Caco-2 (cell line): ENCODE measurements around the gene ANP32B. TPM values are rescaled to one million over a fixed set of nuclear protein-coding genes. Genes with fewer than 3 reads are reported as not detected.

Source experiments
- Bru-seq: library from RNA; stranded (reverse); fragments of 400-500 nt; gene quantifications from one replicate; lab custom pipeline; 2021; lab: Mats Ljungman, UMichigan
- BruChase-seq, 2 experiments: library from RNA; stranded (reverse); fragments of 400-500 nt; gene quantifications; one replicate each; lab custom pipeline; 2021; lab: Mats Ljungman, UMichigan
- BruUV-seq: library from RNA; stranded (reverse); fragments of 400-500 nt; replicated peaks from 2 replicates; lab custom pipeline; 2021; lab: Mats Ljungman, UMichigan
- CTCF ChIA-PET: fragments of 300-600 bp; sonication (Branson Sonifier 250); formaldehyde crosslinking; loops from one replicate; lab custom pipeline; 2022; ENCODE audit warnings: antibody characterized with exemption; lab: Charles Lee
- POLR2A ChIA-PET: fragments of 300-600 bp; sonication (Branson Sonifier 250); formaldehyde crosslinking; loops from one replicate; lab custom pipeline; 2022; ENCODE audit warnings: antibody characterized with exemption; lab: Charles Lee
- DNase-seq, 2 experiments: peaks; one replicate each; pipeline versions ENCODE4 v3.0.0 to v3.0.0-alpha.2; 2020 to 2022
- H3K27me3 ChIP-seq: replicated peaks from 2 replicates; pipeline ENCODE4 v1.6.0; 2011; ENCODE audit warnings: low read length; ENCODE audit not compliant: control insufficient read depth, insufficient read depth
- H3K36me3 ChIP-seq: 2 replicates; pipeline ENCODE4 v1.5.1; 2011; ENCODE audit warnings: low read length; ENCODE audit not compliant: control insufficient read depth, insufficient read depth
- H3K4me1 ChIP-seq: fragments of 250-450 bp; sonication (Bioruptor Pico); 2 replicates; pipeline ENCODE4 v1.5.1; 2020; ENCODE audit warnings: mild to moderate bottlenecking
- H3K4me3 ChIP-seq: 2 replicates; pipeline ENCODE4 v1.5.1; 2011; ENCODE audit warnings: low read depth, mild to moderate bottlenecking, control low read depth, low read length
- H3K9me3 ChIP-seq: fragments of 250-450 bp; sonication (Bioruptor Pico); 2 replicates; pipeline ENCODE4 v1.5.1; 2020; ENCODE audit warnings: mild to moderate bottlenecking, moderate library complexity
- H3K27ac Mint-ChIP-seq: one replicate; pipeline ENCODE4 v1.8.0; 2022; ENCODE audit warnings: mixed read lengths; ENCODE audit not compliant: unreplicated experiment
- H3K27me3 Mint-ChIP-seq: one replicate; pipeline ENCODE4 v1.8.0; 2022; ENCODE audit warnings: mixed read lengths; ENCODE audit not compliant: insufficient read depth, unreplicated experiment
- H3K36me3 Mint-ChIP-seq: one replicate; pipeline ENCODE4 v1.8.0; 2022; ENCODE audit warnings: mild to moderate bottlenecking, mixed read lengths; ENCODE audit not compliant: insufficient read depth, unreplicated experiment
- H3K4me1 Mint-ChIP-seq: one replicate; pipeline ENCODE4 v1.8.0; 2022; ENCODE audit warnings: low read depth, mixed read lengths; ENCODE audit not compliant: unreplicated experiment
- H3K4me3 Mint-ChIP-seq: one replicate; pipeline ENCODE4 v1.8.0; 2022; ENCODE audit warnings: mild to moderate bottlenecking, moderate library complexity, mixed read lengths; ENCODE audit not compliant: unreplicated experiment
- H3K9me3 Mint-ChIP-seq: one replicate; pipeline ENCODE4 v1.8.0; 2022; ENCODE audit warnings: mixed read lengths; ENCODE audit not compliant: unreplicated experiment
- intact Hi-C: fragments of 100-400 bp; cut with micrococcal nuclease; formaldehyde crosslinking; loops from one replicate; pipeline ENCODE4 v1.10.0; 2022; ENCODE audit not compliant: unreplicated experiment
- long read RNA-seq: library from polyadenylated mRNA; stranded (forward); transcript quantifications from one replicate; pipeline ENCODE4 v2.0.0, GENCODE V29; 2022
- total RNA-seq: library from RNA; stranded (reverse); gene quantifications from 2 replicates; pipeline ENCODE4 v1.2.3, GENCODE V29; 2022
- TF ChIP-seq, protein P1 (sequence below), 2 experiments: fragments of 200-600 bp in 1 of 2; IDR thresholded peaks; 1 replicate in 1 of 2; 2 replicates in 1 of 2; pipeline versions ENCODE4 v1.5.1 to v1.8.0; 2011 to 2022; ENCODE audit warnings: antibody characterized with exemption in 1 of 2, control low read depth in 1 of 2, inconsistent platforms in 1 of 2, low read depth in 1 of 2, low read length in 1 of 2, mild to moderate bottlenecking in 1 of 2, moderate library complexity in 1 of 2; ENCODE audit not compliant: insufficient read depth in 1 of 2, severe bottlenecking in 1 of 2, unreplicated experiment in 1 of 2

ANP32B gene
- total RNA-seq: 299 and 317 TPM in 2 replicates
- percentile 98 among the genes with signal in this experiment for Bru-seq, nascent RNA
- percentile 95 among the genes with signal in this experiment for BruChase-seq, experiment 1, labeled RNA remaining after a 2-hour chase
- percentile 97 among the genes with signal in this experiment for BruChase-seq, experiment 2, labeled RNA remaining after a 6-hour chase
- long read RNA-seq, transcript ANP32B-201 (7 exons, 1,463 nt): major isoform, 324 of 363 reads
- long read RNA-seq, partial matches to known transcripts: 12 of 363 reads
- long read RNA-seq, other reads (novel, unspliced or antisense): 27 of 363 reads

DNA sequence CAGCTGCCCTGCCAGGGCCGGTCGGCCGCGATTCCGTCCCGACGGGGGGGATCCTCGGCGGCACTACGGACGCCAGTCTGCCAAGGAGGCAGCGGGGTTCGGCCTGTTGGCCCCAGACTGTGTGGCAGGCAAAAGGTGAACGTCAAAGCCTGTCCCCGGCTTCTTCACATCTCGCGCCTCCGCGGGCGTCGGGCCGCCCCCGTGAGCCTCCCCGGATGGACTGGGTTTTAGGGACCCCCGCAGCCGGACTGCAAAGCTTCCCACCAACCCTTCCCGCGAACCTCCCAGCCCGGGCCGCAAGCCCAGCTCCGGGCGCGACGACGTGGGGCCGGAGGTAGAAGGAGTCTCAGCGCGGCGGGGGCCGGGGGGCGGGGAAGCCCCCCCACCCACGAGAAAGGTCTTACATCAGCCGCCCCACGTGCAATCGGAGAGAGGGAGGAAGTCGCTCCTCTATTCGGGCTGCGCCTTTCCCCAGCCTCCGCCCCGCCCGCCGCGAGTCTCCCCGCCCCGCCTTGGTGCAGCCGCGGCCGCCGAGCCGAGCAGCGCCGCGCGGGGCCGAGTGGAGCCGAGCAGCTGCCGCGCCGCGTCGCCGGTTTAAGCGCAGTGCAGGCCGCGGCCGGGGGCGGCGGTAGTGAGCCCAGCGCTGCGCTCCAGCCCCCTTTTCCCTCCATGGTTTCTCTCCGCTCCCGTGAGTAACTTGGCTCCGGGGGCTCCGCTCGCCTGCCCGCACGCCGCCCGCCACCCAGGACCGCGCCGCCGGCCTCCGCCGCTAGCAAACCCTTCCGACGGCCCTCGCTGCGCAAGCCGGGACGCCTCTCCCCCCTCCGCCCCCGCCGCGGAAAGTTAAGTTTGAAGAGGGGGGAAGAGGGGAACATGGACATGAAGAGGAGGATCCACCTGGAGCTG, at the start of gene ANP32B:
ANP32B (plus strand) TSS at position 659 of the 906 bp plus-strand sequence; CDS start at position 874, 215 bp downstream.
- peaks cover 37% of the 10 kb centered on the region for H3K36me3 Mint-ChIP-seq
- H3K36me3 ChIP-seq: no peaks in the 10 kb centered on the region
- DNase-seq: peak; percentile 95 to 96
- TF ChIP-seq, protein P1, sequence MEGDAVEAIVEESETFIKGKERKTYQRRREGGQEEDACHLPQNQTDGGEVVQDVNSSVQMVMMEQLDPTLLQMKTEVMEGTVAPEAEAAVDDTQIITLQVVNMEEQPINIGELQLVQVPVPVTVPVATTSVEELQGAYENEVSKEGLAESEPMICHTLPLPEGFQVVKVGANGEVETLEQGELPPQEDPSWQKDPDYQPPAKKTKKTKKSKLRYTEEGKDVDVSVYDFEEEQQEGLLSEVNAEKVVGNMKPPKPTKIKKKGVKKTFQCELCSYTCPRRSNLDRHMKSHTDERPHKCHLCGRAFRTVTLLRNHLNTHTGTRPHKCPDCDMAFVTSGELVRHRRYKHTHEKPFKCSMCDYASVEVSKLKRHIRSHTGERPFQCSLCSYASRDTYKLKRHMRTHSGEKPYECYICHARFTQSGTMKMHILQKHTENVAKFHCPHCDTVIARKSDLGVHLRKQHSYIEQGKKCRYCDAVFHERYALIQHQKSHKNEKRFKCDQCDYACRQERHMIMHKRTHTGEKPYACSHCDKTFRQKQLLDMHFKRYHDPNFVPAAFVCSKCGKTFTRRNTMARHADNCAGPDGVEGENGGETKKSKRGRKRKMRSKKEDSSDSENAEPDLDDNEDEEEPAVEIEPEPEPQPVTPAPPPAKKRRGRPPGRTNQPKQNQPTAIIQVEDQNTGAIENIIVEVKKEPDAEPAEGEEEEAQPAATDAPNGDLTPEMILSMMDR (IDR thresholded peaks at IDR 0.05; ENCODE audit: insufficient read depth in 1 of 2, low read depth in 1 of 2, low read length in 1 of 2, severe bottlenecking in 1 of 2, unreplicated experiment in 1 of 2): peak; percentile 64 to 96
- H3K9me3 Mint-ChIP-seq: no peaks in the 10 kb centered on the region
- peaks cover 28% of the 10 kb centered on the region for H3K4me1 Mint-ChIP-seq
- intact Hi-C loops: loop anchor here (1.0 to 10.0 kb wide), 2 partner anchors 61 to 272 kb away; partner anchors contain the start of genes TBC1D2 and TRMO
- H3K4me3 ChIP-seq: peak within 1 kb of the TSS; percentile 96
- peak within 1 kb of the TSS; percentile 84 for H3K27ac Mint-ChIP-seq
- peak within 1 kb of the TSS; percentile 79 for H3K4me3 Mint-ChIP-seq
- no peaks in the 10 kb centered on the region for H3K27me3 ChIP-seq
- H3K4me1 ChIP-seq: peaks cover 10% of the 10 kb centered on the region
- BruUV-seq: no TSS peak
- no peaks in the 10 kb centered on the region for H3K27me3 Mint-ChIP-seq
- H3K9me3 ChIP-seq: no peaks in the 10 kb centered on the region
- CTCF ChIA-PET: interaction anchor here (0.7 to 2.6 kb wide), 5 partner anchors 52 to 659 kb away, joined by 3 to 18 read pairs (median 3); partner anchors contain the start of genes NANS and TRMO
- POLR2A ChIA-PET: interaction anchor here (0.6 to 2.1 kb wide), 7 partner anchors 11 to 496 kb away, joined by 3 to 15 read pairs (median 3); partner anchors contain the start of genes NCBP1, TSTD2 and XPA

DNA sequence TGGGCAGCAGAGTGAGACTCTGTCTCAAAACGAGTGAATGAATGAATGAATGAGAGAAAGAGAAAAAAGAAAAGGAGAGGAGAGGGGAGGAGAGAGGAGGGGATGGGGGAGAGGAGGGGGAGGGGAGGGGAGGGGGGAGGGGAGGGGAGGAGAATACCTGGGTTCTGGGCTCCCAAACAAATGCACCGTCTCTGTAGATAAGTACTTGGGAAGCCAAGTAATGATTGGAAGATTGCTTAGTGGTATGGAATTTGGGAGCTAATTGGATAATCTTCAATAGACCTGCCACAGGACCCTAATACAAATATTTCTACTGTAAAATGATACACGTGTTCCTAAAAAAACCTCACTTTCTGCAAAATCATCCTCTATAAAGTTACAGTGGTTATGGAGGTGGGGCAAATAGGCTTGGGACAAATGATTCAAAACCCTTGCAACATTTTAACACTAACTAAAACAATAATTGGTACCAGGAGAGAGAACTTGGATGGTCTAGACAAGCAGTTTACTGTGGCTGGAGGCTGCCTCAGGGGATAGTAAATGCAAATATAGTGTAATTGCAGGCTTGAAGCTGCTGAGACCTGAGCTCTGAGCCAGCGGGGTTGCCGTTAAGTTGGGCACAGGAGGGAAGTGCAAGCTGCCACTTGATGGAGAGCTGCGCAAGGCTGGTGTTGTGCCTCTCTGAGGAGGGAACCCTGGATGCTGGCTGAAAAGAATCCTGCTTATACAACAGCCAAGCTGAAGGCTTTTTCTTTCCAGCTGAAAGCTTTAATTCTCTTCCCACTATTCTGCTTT, 48.6 kb upstream of the ANP32B start:
- BruUV-seq: no TSS peak
- no peak for DNase-seq
- Mint-ChIP-seq H3K9me3 (no peaks in the 10 kb centered on the region), H3K27me3 (peaks cover 13% of the 10 kb centered on the region), H3K4me3 (no peak overlapping the region), H3K36me3 (no peaks in the 10 kb centered on the region), H3K4me1 (no peaks in the 10 kb centered on the region), H3K27ac (no peak overlapping the region)
- Histone ChIP-seq H3K27me3 (peaks cover 2% of the 10 kb centered on the region; the same call in 1 of the 2 replicates), H3K4me3 (no peak overlapping the region), H3K4me1 (no peaks in the 10 kb centered on the region), H3K36me3 (no peaks in the 10 kb centered on the region), H3K9me3 (no peaks in the 10 kb centered on the region)
- intact Hi-C loops: no loop called here
- CTCF ChIA-PET: interaction anchor here (1.0 kb wide), 1 partner anchor 12 kb away, joined by 3 read pairs; the partner anchor contains the start of gene TRMO
- POLR2A ChIA-PET: no interaction called here
- TF ChIP-seq, protein P1 (IDR thresholded peaks at IDR 0.05; ENCODE audit: insufficient read depth in 1 of 2, low read depth in 1 of 2, low read length in 1 of 2, severe bottlenecking in 1 of 2, unreplicated experiment in 1 of 2): no peak
